ENCODE data around the gene AGA.

DNA sequence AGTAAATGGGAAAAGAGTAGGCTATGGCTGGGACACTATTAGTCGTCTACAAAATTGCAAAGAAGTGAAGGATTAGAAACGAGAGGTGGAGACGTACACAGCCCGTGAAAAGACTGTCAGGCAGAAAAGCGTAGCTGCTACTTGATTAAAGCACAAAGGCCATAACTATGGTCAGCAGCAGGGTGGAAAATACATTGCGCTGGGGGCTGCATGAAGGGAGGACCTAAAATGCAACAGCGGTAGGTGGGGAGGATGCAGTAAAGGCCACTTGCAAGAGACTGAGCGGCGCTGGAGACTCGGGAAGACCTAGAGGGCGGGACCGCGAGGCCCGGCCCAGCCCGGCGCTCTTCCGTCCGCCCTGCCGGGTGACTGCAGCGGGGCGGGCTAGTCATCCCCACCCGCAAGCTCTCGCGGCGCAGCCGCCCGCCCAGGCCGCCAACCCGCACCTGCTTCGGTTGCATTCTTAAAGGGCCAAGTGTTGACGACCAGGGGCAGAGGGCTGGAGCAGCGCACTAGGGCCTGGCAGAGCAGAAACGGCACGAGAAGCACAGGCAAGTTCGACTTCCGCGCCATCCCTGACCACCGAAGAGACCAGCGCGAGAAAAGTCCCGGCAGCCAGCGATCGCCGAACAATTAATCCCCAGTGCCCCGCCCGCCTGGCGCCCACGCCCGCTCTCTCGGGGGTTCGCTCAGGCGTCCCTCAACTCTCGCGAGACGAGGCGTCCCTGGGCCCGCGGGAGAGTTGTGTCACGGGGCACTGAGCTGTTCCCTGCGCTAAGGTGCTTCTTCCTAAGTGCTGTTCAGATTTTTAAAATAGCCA lies at the start of gene AGA:
- no peak for TF ChIP-seq EZH2 (IDR thresholded peaks at IDR 0.05; ENCODE audit: low read depth)
- TF ChIP-seq, protein P1, sequence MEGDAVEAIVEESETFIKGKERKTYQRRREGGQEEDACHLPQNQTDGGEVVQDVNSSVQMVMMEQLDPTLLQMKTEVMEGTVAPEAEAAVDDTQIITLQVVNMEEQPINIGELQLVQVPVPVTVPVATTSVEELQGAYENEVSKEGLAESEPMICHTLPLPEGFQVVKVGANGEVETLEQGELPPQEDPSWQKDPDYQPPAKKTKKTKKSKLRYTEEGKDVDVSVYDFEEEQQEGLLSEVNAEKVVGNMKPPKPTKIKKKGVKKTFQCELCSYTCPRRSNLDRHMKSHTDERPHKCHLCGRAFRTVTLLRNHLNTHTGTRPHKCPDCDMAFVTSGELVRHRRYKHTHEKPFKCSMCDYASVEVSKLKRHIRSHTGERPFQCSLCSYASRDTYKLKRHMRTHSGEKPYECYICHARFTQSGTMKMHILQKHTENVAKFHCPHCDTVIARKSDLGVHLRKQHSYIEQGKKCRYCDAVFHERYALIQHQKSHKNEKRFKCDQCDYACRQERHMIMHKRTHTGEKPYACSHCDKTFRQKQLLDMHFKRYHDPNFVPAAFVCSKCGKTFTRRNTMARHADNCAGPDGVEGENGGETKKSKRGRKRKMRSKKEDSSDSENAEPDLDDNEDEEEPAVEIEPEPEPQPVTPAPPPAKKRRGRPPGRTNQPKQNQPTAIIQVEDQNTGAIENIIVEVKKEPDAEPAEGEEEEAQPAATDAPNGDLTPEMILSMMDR (conservative IDR thresholded peaks at IDR 0.05): no peak
